Activated T-helper 1 cell treated with Interleukin-2 at 50 U/mL for 16 hours (primary cell): Measurements from ENCODE around the gene ACE.

Experiments
- DNase-seq: peaks from one replicate; pipeline ENCODE4 v3.0.0-alpha.2; 2020; ENCODE audit warnings: low read depth

ACE gene

GRCh38 chr17:63516910-63517824 lies 40.3 kb downstream of the ACE start:
- DNase-seq: no peak

- DNase-seq: no peak
Measured at GRCh38 chr17:63517825-63518534, 41.1 kb downstream of the ACE start.

GRCh38 chr17:63519116-63519881 lies 42.4 kb downstream of the ACE start:
- DNase-seq: no peak

GRCh38 chr17:63519972-63520882 lies 43.4 kb downstream of the ACE start:
- no peak for DNase-seq

- DNase-seq: no peak
Measured at GRCh38 chr17:63523253-63523855, 46.5 kb downstream of the ACE start, which contains the start of gene KCNH6. Gene KCNH6, plus strand, starts transcription at chr17:63523358. Its CDS starts 56 bp downstream, at chr17:63523414.

GRCh38 chr17:63524051-63524450 lies 47.2 kb downstream of the ACE start:
- no peak for DNase-seq

GRCh38 chr17:63525190-63525946 lies 48.5 kb downstream of the ACE start:
- DNase-seq: no peak

GRCh38 chr17:63526861-63527260 lies 50.0 kb downstream of the ACE start:
- DNase-seq: no peak

- no peak for DNase-seq
Measured at GRCh38 chr17:63528183-63528582, 51.3 kb downstream of the ACE start.

GRCh38 chr17:63529711-63530556 lies 53.1 kb downstream of the ACE start:
- no peak for DNase-seq

- DNase-seq: no peak
Measured at GRCh38 chr17:63530557-63531021, 53.7 kb downstream of the ACE start.

- DNase-seq: no peak
Measured at GRCh38 chr17:63531022-63531965, 54.4 kb downstream of the ACE start.

GRCh38 chr17:63533433-63534077 lies 56.7 kb downstream of the ACE start:
- no peak for DNase-seq

- DNase-seq: no peak
Measured at GRCh38 chr17:63534078-63534570, 57.3 kb downstream of the ACE start.

- no peak for DNase-seq
Measured at GRCh38 chr17:63534816-63535455, 58.1 kb downstream of the ACE start.

- no peak for DNase-seq
Measured at GRCh38 chr17:63535640-63536039, 58.8 kb downstream of the ACE start.

GRCh38 chr17:63537001-63537400 lies 60.1 kb downstream of the ACE start:
- no peak for DNase-seq
